ENCODE data around the gene RAET1G.

DNA sequence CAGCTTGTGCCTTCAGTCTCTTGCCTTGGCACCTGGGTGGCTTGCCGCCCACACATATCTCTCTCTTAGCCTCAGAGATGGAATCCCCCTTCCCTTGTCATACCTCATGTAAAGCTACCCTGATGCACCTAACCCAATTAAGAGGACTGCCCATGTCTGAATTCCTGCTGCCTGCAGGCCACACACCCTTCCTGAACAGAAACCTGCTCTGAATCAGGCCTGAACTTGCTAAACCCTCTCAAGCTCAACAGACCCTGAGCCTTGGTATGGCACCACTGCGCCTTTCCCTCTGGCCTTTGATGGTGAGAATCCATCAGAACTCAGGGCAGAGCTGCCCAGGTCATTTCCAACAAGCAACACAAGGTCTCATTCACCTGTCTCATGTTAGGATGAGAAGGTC is 5.2 kb downstream of the RAET1G start:
- no peak for TF ChIP-seq CTCF (IDR thresholded peaks at IDR 0.05)
- TF ChIP-seq POLR2A (IDR thresholded peaks at IDR 0.05): no peak
- TF ChIP-seq EP300 (IDR thresholded peaks at IDR 0.05): no peak

All from tibial nerve (tissue), 4 donors.